ENCODE data around the gene AMN. TPM values are rescaled to one million over a fixed set of nuclear protein-coding genes. Genes with fewer than 3 reads are reported as not detected.

Gene AMN
- total and polyA plus RNA-seq, 2 experiments from 2014 or later, result 0.48 to 1.3 TPM

DNA sequence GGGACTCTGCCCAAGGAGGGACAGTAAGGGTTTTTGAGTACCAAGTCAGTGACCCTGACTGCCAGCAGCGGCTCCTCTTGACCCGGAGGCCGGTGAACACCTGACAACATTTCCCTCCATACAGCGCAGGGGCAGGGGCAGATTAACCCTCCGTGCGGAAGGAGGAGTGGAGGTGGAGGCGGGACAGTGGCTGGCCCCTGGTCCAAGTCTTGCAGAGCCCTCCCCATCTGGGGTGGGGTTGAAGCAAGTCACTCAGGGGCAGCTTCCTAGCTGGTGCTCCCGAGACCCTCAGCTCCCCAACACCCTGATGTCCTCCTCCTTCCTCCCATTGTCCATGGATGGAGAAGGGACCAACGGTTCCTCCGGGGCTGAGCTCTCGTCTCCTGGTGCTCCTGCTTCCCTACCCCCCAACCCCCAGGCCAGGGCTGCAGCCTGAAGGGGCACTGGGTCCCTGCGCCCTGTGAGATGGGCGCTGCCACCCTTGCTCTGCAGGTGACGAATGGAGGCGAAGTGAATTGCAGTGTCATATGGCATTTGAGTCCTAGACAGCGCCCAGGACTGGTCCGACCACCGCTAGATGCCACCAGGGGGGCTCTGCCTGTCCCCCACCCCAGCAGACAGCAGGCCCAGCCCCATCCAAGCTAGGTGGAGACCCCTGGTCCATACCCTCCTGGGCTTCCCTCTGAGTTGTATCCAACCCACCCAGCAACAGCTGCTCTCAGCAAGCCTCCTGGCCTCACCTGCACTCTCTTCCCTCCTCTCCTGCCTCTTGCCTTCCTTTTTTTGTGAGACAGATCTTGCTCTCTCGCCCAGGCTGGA, 7.0 kb upstream of the AMN start:
- DNase-seq (ENCODE audit: low read depth in 1 of 2, low spot score in 1 of 2), result no peak
- H3K4me3 ChIP-seq, result no peak overlapping the region
- H3K36me3 ChIP-seq, result no peaks in the 10 kb centered on the region
- no peaks in the 10 kb centered on the region for H3K9me3 ChIP-seq (ENCODE audit: low read depth)
- peaks cover 9% of the 10 kb centered on the region for H3K4me1 ChIP-seq (ENCODE audit: low read depth)
- TF ChIP-seq, protein P1, sequence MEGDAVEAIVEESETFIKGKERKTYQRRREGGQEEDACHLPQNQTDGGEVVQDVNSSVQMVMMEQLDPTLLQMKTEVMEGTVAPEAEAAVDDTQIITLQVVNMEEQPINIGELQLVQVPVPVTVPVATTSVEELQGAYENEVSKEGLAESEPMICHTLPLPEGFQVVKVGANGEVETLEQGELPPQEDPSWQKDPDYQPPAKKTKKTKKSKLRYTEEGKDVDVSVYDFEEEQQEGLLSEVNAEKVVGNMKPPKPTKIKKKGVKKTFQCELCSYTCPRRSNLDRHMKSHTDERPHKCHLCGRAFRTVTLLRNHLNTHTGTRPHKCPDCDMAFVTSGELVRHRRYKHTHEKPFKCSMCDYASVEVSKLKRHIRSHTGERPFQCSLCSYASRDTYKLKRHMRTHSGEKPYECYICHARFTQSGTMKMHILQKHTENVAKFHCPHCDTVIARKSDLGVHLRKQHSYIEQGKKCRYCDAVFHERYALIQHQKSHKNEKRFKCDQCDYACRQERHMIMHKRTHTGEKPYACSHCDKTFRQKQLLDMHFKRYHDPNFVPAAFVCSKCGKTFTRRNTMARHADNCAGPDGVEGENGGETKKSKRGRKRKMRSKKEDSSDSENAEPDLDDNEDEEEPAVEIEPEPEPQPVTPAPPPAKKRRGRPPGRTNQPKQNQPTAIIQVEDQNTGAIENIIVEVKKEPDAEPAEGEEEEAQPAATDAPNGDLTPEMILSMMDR (IDR thresholded peaks at IDR 0.05; ENCODE audit: low read depth, low read length), result no peak
- H3K27me3 ChIP-seq, result no peaks in the 10 kb centered on the region
- H3K27ac ChIP-seq, result no peak overlapping the region

DNA sequence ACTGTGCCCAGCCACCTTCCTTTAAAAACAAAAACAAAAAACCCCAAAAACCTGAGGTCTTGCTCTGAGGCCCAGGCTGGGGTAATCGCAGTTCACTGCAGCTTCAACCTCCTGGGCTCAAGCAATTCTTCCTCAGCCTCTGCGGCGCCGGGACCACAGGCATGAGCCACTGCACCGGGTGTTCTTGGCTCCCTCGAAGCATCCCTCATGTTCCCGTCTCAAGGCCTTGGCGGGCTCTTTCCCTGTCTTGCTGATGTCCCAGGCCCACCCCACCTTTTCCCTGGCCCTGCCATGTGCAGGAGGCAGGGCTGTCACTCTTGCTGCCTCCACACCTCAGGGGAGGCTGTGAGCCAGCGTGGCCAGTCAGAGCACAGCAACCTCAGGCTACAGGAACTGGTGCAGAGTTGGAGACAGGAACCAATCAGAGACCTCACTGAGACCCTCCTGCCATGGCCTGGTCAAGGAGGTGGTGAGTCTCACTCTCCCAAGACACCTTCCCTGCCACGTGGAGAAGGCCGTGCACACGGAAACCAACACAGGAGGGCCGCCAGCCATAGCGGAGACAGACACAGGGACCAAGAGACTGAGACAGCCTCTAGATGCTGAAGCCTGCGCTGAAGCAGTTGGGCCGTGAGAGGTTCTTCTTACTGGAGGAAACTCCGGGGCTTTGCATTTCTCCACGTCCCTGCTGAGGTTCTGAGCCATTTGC, 6.0 kb upstream of the AMN start:
- H3K4me1 ChIP-seq (ENCODE audit: low read depth), result peaks cover 4% of the 10 kb centered on the region
- no peak overlapping the region for H3K4me3 ChIP-seq
- TF ChIP-seq, protein P1 (IDR thresholded peaks at IDR 0.05; ENCODE audit: low read depth, low read length), result no peak
- H3K27ac ChIP-seq, result no peak overlapping the region
- H3K9me3 ChIP-seq (ENCODE audit: low read depth), result no peaks in the 10 kb centered on the region
- no peaks in the 10 kb centered on the region for H3K36me3 ChIP-seq
- peaks cover 10% of the 10 kb centered on the region for H3K27me3 ChIP-seq
- DNase-seq (ENCODE audit: low read depth in 1 of 2, low spot score in 1 of 2), result no peak

DNA sequence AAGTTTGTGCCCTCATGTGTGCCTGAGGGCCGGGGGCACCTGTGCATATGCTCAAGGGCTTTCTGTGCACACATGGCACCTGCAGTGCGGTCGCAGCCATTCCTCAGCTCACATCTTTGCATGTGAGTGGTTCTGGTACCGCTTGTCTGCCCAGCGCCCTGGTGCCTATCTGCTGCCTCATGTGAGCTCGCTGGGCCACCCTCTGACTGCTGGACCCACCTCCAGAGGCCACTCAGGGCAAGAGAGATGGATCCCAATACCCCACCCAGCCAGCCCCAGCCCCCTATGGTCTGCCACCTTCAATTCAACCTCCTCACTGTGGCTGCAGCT, 5.4 kb upstream of the AMN start:
- Histone ChIP-seq H3K27me3 (peaks cover 15% of the 10 kb centered on the region), H3K9me3 (ENCODE audit: low read depth) (no peaks in the 10 kb centered on the region), H3K4me3 (no peak overlapping the region), H3K27ac (no peak overlapping the region), H3K36me3 (no peaks in the 10 kb centered on the region), H3K4me1 (ENCODE audit: low read depth) (no peaks in the 10 kb centered on the region)
- TF ChIP-seq, protein P1 (IDR thresholded peaks at IDR 0.05; ENCODE audit: low read depth, low read length), result no peak
- no peak for DNase-seq (ENCODE audit: low read depth in 1 of 2, low spot score in 1 of 2)

DNA sequence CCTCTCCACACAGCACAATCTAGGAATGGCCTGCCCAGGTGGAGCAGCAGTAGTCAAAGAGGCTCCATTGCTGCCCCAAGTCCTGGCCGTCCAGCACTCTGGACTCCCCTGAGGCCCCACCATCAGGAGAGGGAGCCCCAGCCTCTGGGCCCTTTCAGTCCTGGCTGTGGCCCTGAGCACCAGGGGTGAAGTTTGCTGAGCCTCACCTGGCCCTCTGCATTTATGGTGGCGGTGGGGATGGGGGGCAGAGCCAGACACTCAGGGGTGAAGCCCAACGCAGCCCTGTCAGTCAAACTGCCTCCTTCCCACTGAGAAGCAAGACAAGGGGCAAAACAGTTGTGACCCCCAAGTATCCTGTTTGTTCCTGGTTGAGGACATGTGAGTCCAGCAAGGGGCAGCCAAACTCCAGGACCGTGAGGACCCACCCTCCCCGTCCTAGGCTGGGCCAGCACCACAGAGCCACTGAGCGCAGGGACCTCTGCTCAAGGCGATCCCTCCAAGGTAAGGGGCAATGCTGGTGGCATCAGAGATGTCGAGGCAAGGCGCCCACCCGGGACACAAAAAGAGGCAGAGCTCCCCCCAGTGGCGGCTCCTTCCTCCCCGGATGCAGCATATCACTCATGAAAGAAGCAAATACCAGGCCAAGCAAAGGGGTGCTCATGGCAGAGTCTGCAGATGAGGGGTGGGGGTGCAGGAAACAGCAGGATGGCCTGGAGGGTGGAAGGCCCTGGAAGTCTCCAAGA, 4.8 kb upstream of the AMN start:
- Histone ChIP-seq H3K27me3 (peaks cover 21% of the 10 kb centered on the region), H3K4me3 (no peak overlapping the region), H3K4me1 (ENCODE audit: low read depth) (no peaks in the 10 kb centered on the region), H3K27ac (no peak overlapping the region), H3K9me3 (ENCODE audit: low read depth) (no peaks in the 10 kb centered on the region), H3K36me3 (no peaks in the 10 kb centered on the region)
- TF ChIP-seq, protein P1 (IDR thresholded peaks at IDR 0.05; ENCODE audit: low read depth, low read length), result peak; percentile 79
- DNase-seq (ENCODE audit: low read depth in 1 of 2, low spot score in 1 of 2), result peak; percentile 54 to 75

DNA sequence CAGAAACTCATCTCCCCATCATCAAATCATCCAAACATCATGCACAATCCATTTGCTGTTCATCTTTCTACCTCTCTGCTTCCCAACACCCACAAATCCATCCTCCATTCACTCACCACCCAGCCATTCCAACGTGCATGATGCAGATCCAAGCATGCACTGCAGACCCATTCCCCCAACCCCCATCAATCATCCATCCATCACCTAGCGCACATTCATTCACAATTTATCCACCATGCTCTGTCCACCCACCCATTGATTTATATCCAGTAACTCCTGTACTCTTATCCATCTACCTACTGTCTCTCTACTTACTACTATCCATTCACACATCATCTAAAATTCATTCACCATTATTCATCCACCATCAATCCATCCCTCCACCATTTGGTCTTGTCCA, 4.0 kb upstream of the AMN start:
- Histone ChIP-seq H3K27ac (no peak overlapping the region), H3K36me3 (no peaks in the 10 kb centered on the region), H3K4me3 (no peak overlapping the region), H3K4me1 (ENCODE audit: low read depth) (no peaks in the 10 kb centered on the region), H3K9me3 (ENCODE audit: low read depth) (no peaks in the 10 kb centered on the region), H3K27me3 (peaks cover 29% of the 10 kb centered on the region)
- no peak for DNase-seq (ENCODE audit: low read depth in 1 of 2, low spot score in 1 of 2)
- TF ChIP-seq, protein P1 (IDR thresholded peaks at IDR 0.05; ENCODE audit: low read depth, low read length), result no peak
